RWPE2 (cell line): ENCODE results near the gene DOCK9.

ENCODE experiments used
- ATAC-seq: fragments of 200-7000 bp; cut with Tn5 transposase; 3 replicates; pipeline ENCODE4 v1.9.1; 2021; ENCODE audit warnings: low read depth
- DNase-seq: peaks from one replicate; pipeline ENCODE4 v3.0.0-alpha.2; 2020; ENCODE audit warnings: low spot score
- H3K27ac ChIP-seq: fragments of 450-650 bp; 2 replicates; pipeline ENCODE4 v1.5.1; 2017; ENCODE audit warnings: mild to moderate bottlenecking; ENCODE audit not compliant: poor library complexity, severe bottlenecking
- H3K27me3 ChIP-seq: fragments of 250-450 bp; sonication (Bioruptor Pico); 2 replicates; pipeline ENCODE4 v1.5.1; 2021; ENCODE audit warnings: mild to moderate bottlenecking, moderate library complexity; ENCODE audit not compliant: insufficient read depth, poor library complexity, severe bottlenecking
- H3K36me3 ChIP-seq: fragments of 250-450 bp; sonication (Bioruptor Pico); 2 replicates; pipeline ENCODE4 v1.5.1; 2020; ENCODE audit warnings: low read depth, mild to moderate bottlenecking, moderate library complexity
- H3K4me1 ChIP-seq: fragments of 250-450 bp; sonication (Bioruptor Pico); 2 replicates; pipeline ENCODE4 v1.5.1; 2021; ENCODE audit warnings: mild to moderate bottlenecking, moderate library complexity; ENCODE audit not compliant: insufficient read depth, poor library complexity, severe bottlenecking
- H3K4me3 ChIP-seq: fragments of 250-450 bp; sonication (Bioruptor Pico); 2 replicates; pipeline ENCODE4 v1.5.1; 2021; ENCODE audit warnings: mild to moderate bottlenecking, moderate library complexity; ENCODE audit not compliant: severe bottlenecking
- H3K9me3 ChIP-seq: fragments of 250-450 bp; sonication (Bioruptor Pico); 2 replicates; pipeline ENCODE4 v1.5.1; 2021; ENCODE audit warnings: mild to moderate bottlenecking, moderate library complexity; ENCODE audit not compliant: severe bottlenecking
- TF ChIP-seq, protein P1 (sequence below): fragments of 450-650 bp; IDR thresholded peaks from one replicate; pipeline ENCODE4 v1.5.1; 2017; ENCODE audit warnings: mild to moderate bottlenecking, moderate library complexity; ENCODE audit not compliant: poor library complexity, severe bottlenecking

DOCK9 gene

DNA sequence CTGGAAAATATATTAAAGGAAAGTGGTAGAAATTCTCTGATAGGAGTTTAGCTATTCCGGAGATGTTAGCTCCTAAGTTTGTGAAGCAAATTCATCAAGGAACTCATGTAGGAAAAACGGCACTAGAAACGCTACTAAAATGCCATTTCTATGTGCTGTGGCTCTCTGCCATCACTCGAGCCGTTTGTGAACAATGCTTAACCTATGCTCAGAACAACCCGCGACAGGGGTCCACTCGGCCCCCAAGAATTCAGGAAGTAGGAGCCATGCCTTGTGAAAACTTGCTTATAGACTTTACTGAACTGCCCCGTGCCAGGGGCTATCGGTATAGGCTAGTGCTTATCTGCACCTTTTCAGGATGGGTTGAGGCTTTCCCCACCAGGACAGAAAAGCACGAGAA, 211.2 kb downstream of the DOCK9 start:
- Histone ChIP-seq H3K36me3 (no peaks in the 10 kb centered on the region), H3K27ac (no peak overlapping the region), H3K27me3 (no peaks in the 10 kb centered on the region), H3K9me3 (no peaks in the 10 kb centered on the region), H3K4me3 (no peak overlapping the region), H3K4me1 (no peaks in the 10 kb centered on the region)
- TF ChIP-seq, protein P1, sequence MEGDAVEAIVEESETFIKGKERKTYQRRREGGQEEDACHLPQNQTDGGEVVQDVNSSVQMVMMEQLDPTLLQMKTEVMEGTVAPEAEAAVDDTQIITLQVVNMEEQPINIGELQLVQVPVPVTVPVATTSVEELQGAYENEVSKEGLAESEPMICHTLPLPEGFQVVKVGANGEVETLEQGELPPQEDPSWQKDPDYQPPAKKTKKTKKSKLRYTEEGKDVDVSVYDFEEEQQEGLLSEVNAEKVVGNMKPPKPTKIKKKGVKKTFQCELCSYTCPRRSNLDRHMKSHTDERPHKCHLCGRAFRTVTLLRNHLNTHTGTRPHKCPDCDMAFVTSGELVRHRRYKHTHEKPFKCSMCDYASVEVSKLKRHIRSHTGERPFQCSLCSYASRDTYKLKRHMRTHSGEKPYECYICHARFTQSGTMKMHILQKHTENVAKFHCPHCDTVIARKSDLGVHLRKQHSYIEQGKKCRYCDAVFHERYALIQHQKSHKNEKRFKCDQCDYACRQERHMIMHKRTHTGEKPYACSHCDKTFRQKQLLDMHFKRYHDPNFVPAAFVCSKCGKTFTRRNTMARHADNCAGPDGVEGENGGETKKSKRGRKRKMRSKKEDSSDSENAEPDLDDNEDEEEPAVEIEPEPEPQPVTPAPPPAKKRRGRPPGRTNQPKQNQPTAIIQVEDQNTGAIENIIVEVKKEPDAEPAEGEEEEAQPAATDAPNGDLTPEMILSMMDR, result no peak
- no peak for ATAC-seq
- DNase-seq, result no peak

DNA sequence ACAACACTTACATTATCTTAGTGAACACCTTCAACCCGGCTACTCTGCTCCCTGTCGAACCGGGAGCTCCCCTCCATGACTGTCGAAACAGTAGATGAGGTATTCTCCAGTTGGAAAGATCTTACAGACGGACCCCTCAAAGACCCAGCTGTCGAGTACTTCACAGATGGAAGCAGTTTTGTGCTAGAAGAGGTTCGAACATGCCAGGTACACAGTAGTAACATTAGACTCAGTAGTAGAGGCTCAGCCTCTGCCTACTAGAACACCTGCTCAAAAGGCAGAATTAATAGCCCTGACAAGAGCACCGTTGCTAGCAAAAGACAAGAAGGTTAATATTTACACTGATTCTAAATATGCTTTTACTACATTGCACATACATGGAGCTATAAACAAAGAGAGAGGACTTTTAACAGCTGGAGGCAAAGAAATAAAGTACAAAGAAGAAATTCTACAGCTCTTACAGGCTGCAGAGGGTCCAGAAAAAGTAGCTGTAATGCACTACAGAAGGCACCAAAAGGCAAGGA, 211.8 kb downstream of the DOCK9 start:
- no peaks in the 10 kb centered on the region for H3K36me3 ChIP-seq
- H3K27ac ChIP-seq, result no peak overlapping the region
- H3K4me3 ChIP-seq, result no peak overlapping the region
- no peak for DNase-seq
- no peak for ATAC-seq
- no peaks in the 10 kb centered on the region for H3K4me1 ChIP-seq
- H3K9me3 ChIP-seq, result no peaks in the 10 kb centered on the region
- TF ChIP-seq, protein P1, result no peak
- no peaks in the 10 kb centered on the region for H3K27me3 ChIP-seq

DNA sequence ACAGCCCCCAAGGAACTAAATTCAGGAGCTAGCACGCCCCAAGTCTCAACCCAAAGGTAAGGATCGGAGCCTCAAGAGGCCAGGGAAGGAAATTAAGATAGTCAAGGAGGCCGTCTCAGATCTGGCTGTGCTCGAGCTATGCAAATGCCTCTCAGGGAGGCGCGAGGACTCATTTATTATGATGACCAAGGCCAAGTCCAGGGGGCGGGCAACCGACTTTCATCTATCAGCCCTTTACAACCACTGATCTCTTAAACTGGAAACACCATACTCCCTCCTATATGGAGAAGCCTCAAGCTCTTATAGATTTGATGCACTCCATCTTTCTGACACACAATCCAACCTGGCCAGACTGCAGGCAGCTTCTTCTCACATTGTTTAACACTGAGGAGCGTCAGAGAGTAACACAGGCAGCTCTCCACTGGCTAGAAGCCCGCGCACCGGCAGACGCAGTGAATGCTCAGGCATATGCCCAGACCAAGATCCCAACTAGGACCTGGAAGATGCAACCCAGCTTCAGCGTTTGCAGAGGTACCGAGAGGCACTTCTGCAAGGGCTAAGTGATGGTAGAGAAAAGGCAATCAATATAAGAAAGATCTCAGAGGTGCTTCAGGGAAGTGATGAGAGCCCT, 215.8 kb downstream of the DOCK9 start:
- Histone ChIP-seq H3K4me3 (no peak overlapping the region), H3K4me1 (no peaks in the 10 kb centered on the region), H3K27me3 (no peaks in the 10 kb centered on the region), H3K9me3 (no peaks in the 10 kb centered on the region), H3K36me3 (no peaks in the 10 kb centered on the region), H3K27ac (no peak overlapping the region)
- TF ChIP-seq, protein P1, result no peak
- no peak for ATAC-seq
- DNase-seq, result no peak

- peak; percentile 53; the same call in 2 of the 3 replicates for ATAC-seq
- Histone ChIP-seq H3K9me3 (no peaks in the 10 kb centered on the region), H3K27ac (no peak overlapping the region), H3K4me1 (no peaks in the 10 kb centered on the region), H3K36me3 (no peaks in the 10 kb centered on the region), H3K4me3 (no peak overlapping the region), H3K27me3 (no peaks in the 10 kb centered on the region)
- DNase-seq, result no peak
- TF ChIP-seq, protein P1, result no peak
Observed at GRCh38 chr13:98761126-98761985, 216.5 kb downstream of the DOCK9 start.

- Histone ChIP-seq H3K4me1 (no peaks in the 10 kb centered on the region), H3K4me3 (no peak overlapping the region), H3K27me3 (peaks cover 30% of the 10 kb centered on the region), H3K9me3 (peaks cover 4% of the 10 kb centered on the region), H3K27ac (no peak overlapping the region), H3K36me3 (no peaks in the 10 kb centered on the region)
- DNase-seq, result no peak
- TF ChIP-seq, protein P1, result no peak
- no peak for ATAC-seq
Observed at GRCh38 chr13:98755729-98756128, 222.1 kb downstream of the DOCK9 start.
